HUES6 (cell line): ENCODE measurements around the gene FBXO28.

Experiments
- H3K27ac ChIP-seq: 2 replicates; pipeline ENCODE4 v1.7.0; 2013; ENCODE audit warnings: low read depth, mild to moderate bottlenecking, low read length, inconsistent platforms
- H3K27me3 ChIP-seq: 2 replicates; pipeline ENCODE4 v1.6.1; 2013; ENCODE audit warnings: low read length; ENCODE audit not compliant: control insufficient read depth, insufficient read depth
- H3K36me3 ChIP-seq: 2 replicates; pipeline ENCODE4 v1.6.1; 2013; ENCODE audit warnings: low read length; ENCODE audit not compliant: control insufficient read depth, insufficient read depth
- H3K4me1 ChIP-seq: 2 replicates; pipeline ENCODE4 v1.6.1; 2013; ENCODE audit warnings: low read length; ENCODE audit not compliant: control insufficient read depth, insufficient read depth
- H3K4me3 ChIP-seq: 2 replicates; pipeline ENCODE4 v1.5.1; 2013; ENCODE audit warnings: low read depth, low read length
- H3K9ac ChIP-seq: one replicate; pipeline ENCODE4 v1.6.1; 2013; ENCODE audit warnings: mild to moderate bottlenecking, low read length
- H3K9me3 ChIP-seq: 2 replicates; pipeline ENCODE4 v1.6.1; 2013; ENCODE audit warnings: low read depth, low read length; ENCODE audit not compliant: control insufficient read depth, insufficient read depth

Gene FBXO28

DNA sequence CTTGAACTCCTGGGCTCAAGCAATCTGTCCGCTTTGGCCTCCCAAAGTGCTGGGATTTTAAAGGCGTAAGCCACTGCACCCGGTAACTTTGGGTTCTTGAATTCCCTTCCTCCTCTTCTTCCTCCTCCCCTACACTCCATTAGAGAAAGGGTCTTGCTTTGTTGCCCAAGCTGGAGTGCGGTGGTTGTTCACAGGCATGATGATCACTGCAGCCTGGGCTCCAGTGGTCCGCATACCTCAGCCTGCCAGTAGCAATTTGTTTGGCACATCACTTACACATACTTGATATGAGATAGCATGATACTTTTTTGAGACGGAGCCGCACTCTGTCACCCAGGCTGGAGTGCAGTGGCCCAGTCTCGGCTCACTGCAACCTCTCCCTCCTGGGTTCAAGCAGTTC, 71.3 kb downstream of the FBXO28 start:
- H3K27me3 ChIP-seq, result no peaks in the 10 kb centered on the region
- H3K9me3 ChIP-seq, result peaks cover 2% of the 10 kb centered on the region; the same call in 1 of the 2 replicates
- H3K36me3 ChIP-seq, result peaks cover 17% of the 10 kb centered on the region
- H3K4me1 ChIP-seq, result 0 out of 2 replicates have a peak, but pooled peaks cover 5% of the 10 kb centered on the region
- H3K9ac ChIP-seq, result no peak overlapping the region
- no peak overlapping the region for H3K27ac ChIP-seq
- no peak overlapping the region for H3K4me3 ChIP-seq

DNA sequence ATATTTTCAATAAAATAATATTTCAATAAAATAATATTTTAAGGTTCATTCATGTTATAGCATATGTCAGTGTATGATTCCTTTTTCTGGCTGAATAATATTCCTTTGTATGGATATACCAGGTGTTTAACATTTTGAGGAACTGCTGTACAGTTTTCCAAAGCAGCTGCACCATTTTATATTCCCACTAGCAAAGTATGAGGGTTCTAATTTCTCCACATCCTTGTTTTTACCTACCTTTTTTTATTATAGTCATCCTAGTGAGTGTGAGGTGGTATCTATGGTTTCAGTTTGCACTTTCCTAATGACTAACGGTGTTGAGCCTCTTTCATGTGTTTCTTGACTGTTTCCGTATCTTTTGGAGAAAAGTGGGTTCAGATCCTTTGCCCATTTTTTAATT, 74.4 kb downstream of the FBXO28 start:
- Histone ChIP-seq H3K9ac (no peak overlapping the region), H3K4me3 (no peak overlapping the region), H3K27ac (no peak overlapping the region), H3K9me3 (peaks cover 2% of the 10 kb centered on the region; the same call in 1 of the 2 replicates), H3K4me1 (no peaks in the 10 kb centered on the region), H3K36me3 (peaks cover 29% of the 10 kb centered on the region), H3K27me3 (no peaks in the 10 kb centered on the region)

DNA sequence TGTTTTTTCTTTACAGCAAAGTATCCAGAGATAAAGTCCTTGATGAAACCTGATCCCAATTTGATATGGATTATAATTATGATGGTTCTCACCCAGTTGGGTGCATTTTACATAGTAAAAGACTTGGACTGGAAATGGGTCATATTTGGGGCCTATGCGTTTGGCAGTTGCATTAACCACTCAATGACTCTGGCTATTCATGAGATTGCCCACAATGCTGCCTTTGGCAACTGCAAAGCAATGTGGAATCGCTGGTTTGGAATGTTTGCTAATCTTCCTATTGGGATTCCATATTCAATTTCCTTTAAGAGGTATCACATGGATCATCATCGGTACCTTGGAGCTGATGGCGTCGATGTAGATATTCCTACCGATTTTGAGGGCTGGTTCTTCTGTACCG, 75.7 kb downstream of the FBXO28 start:
- Histone ChIP-seq H3K36me3 (peaks cover 36% of the 10 kb centered on the region), H3K4me3 (no peak overlapping the region), H3K9ac (no peak overlapping the region), H3K9me3 (peaks cover 2% of the 10 kb centered on the region; the same call in 1 of the 2 replicates), H3K4me1 (no peaks in the 10 kb centered on the region), H3K27ac (no peak overlapping the region), H3K27me3 (no peaks in the 10 kb centered on the region)

DNA sequence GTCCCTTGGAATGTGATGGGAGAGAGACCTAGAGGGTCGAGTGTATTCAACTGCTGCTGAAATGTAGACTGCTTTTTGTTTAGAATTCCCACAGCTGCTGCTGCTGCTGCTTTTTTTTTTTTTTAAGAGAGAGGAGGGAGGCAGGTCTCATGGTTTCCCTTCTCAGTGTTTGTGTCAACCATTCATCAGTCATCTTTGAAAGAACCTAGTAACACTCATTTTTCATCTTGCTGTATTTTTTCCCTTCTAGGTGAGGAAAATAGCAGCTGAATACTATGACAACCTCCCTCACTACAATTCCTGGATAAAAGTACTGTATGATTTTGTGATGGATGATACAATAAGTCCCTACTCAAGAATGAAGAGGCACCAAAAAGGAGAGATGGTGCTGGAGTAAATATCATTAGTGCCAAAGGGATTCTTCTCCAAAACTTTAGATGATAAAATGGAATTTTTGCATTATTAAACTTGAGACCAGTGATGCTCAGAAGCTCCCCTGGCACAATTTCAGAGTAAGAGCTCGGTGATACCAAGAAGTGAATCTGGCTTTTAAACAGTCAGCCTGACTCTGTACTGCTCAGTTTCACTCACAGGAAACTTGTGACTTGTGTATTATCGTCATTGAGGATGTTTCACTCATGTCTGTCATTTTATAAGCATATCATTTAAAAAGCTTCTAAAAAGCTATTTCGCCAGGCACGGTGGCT, 78.3 kb downstream of the FBXO28 start:
- Histone ChIP-seq H3K4me1 (no peaks in the 10 kb centered on the region), H3K36me3 (peaks cover 33% of the 10 kb centered on the region)

DNA sequence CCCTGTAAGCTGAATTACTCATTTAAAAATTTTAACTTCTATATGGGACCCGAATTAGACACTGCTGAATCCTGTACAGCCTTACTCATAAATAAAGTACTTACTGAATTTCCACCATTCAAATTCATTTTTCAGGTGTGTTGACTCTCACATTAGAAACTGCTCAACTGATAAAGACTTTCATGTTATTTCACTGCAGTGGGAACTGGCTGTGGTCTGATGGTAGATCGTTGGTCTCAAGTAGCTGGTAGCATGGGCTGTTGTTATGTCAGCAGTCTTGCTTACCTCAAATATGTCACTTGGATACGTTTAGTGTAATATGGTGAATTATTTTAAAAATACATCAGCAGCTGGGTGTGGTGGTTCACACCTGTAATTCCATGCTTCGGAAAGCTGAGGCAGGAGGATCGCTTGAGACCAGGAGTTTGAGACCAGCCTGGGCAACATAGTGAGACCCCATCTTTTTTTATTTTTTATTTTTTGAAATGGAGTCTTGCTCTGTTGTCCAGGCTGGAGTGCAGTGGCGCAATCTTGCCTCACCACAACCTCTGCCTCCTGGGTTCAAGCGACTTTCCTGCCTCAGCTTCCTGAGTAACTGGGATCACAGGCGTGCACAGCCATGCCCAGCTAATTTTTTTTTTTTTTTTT, 79.5 kb downstream of the FBXO28 start:
- no peaks in the 10 kb centered on the region for H3K27me3 ChIP-seq
- H3K4me3 ChIP-seq, result no peak overlapping the region
- no peaks in the 10 kb centered on the region for H3K4me1 ChIP-seq
- H3K9me3 ChIP-seq, result no peaks in the 10 kb centered on the region
- H3K36me3 ChIP-seq, result peaks cover 29% of the 10 kb centered on the region
- no peak overlapping the region for H3K27ac ChIP-seq
- H3K9ac ChIP-seq, result no peak overlapping the region

More for the DNA sequence above, 78.3 kb downstream of the FBXO28 start:
- no peaks in the 10 kb centered on the region for H3K27me3 ChIP-seq
- no peak overlapping the region for H3K27ac ChIP-seq
- H3K9ac ChIP-seq, result no peak overlapping the region
- H3K4me3 ChIP-seq, result no peak overlapping the region
- H3K9me3 ChIP-seq, result peaks cover 2% of the 10 kb centered on the region; the same call in 1 of the 2 replicates

DNA sequence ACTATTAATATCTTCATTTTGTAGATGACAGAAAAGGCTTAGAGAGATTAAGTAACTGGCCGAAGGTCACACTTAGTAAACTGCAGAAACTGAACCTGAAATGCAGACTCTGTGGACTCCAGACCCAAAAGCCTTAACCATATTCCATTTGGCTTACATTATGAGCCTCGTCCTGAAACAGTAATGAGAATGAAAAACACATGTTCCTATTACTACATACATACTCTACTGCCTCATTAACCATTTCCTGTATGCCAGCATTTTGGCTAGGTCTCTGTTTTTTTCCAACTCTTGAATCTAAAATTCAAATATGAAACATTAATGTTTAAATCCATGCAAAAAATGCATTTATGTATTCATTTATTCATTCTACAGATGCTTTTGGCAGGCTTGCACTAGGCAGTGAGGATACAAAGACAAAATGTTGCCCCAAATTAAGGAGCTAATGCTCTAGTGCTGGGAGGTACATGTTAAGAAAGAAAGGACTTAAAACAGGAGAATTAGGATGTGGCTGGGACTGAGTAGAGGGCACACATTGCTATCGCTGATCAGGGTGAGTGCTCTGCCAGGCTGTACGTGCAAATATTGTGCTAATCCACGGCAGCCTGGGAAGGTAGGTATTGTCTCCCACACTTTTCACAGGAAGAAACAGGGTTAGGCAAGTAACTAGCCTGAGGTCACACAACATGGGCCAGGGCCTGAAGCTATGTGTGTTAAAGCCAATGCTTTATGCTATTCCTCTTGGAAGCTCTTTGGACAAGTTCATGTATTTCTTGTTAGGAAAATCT, 83.1 kb downstream of the FBXO28 start:
- H3K27ac ChIP-seq, result no peak overlapping the region
- no peak overlapping the region for H3K9ac ChIP-seq
- H3K9me3 ChIP-seq, result no peaks in the 10 kb centered on the region
- H3K36me3 ChIP-seq, result peaks cover 17% of the 10 kb centered on the region
- H3K4me1 ChIP-seq, result 0 out of 2 replicates have a peak, but pooled peaks cover 2% of the 10 kb centered on the region
- no peak overlapping the region for H3K4me3 ChIP-seq
- H3K27me3 ChIP-seq, result no peaks in the 10 kb centered on the region

DNA sequence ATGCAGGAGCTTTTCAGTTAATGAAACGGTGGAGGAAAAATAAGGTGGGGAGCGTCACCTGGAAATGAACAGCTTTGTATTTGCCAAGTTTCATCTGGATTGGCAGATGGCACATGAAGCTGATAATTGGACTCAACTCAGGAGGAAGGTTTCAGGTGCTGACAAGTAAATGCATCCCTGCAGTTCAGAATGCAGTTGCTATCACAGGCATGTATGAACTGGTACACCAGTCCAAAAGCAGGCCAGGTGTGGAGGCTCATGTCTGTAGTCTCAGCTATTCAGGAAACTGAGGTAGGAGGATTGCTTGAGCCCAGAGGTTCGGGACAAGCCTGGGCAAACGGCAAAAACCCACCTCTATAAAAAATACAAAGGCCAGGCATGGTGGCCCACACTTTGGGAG, 84.7 kb downstream of the FBXO28 start:
- H3K27me3 ChIP-seq, result no peaks in the 10 kb centered on the region
- H3K9ac ChIP-seq, result no peak overlapping the region
- peaks cover 4% of the 10 kb centered on the region for H3K36me3 ChIP-seq
- no peaks in the 10 kb centered on the region for H3K9me3 ChIP-seq
- H3K27ac ChIP-seq, result no peak overlapping the region
- H3K4me3 ChIP-seq, result no peak overlapping the region
- H3K4me1 ChIP-seq, result peaks cover 11% of the 10 kb centered on the region

DNA sequence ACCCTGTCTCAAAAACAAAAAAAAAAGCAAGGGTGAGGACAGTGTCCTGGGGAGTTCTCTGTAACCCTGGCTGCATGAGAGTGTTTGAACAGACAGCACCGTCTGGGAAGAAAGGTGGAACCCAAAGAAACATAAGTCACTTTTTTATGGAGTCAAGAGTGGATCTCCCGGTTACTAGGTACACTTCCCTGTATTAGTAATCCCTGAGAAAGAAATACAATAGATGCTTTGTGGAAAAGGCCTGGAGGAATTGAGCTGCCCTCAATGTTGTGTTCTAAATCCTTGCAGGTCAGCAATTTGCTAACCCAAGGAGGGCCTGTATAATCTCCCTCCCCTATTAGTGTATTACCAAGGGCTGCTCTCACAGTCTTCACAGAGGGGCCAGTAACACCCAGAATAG, 85.8 kb downstream of the FBXO28 start:
- no peaks in the 10 kb centered on the region for H3K27me3 ChIP-seq
- H3K27ac ChIP-seq, result no peak overlapping the region
- H3K9me3 ChIP-seq, result no peaks in the 10 kb centered on the region

DNA sequence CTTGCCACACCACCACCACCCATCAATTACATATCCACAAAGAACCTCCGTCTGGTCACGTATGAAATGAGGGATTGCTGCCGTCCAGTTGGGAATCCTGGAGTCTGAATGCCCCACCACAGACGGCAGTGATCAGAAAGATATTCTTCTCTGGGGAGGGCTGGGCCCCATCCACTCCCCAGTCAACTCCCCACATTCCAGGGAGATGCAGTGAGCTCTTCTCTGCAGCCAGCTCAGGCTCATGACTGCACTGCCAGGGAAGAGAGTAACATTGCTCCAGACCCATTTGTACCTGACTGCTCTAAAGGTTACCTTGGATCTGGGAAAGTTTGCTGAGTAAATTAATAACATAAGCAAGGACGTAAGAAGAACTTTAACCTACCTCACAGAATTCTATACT, 87.5 kb downstream of the FBXO28 start:
- peaks cover 23% of the 10 kb centered on the region for H3K4me1 ChIP-seq
- H3K9me3 ChIP-seq, result no peaks in the 10 kb centered on the region
- no peak overlapping the region for H3K4me3 ChIP-seq
- H3K27ac ChIP-seq, result no peak overlapping the region
- H3K9ac ChIP-seq, result no peak overlapping the region
- no peaks in the 10 kb centered on the region for H3K27me3 ChIP-seq
- H3K36me3 ChIP-seq, result no peaks in the 10 kb centered on the region

More for the DNA sequence above, 85.8 kb downstream of the FBXO28 start:
- H3K9ac ChIP-seq, result no peak overlapping the region
- H3K36me3 ChIP-seq, result no peaks in the 10 kb centered on the region
- peaks cover 16% of the 10 kb centered on the region for H3K4me1 ChIP-seq
- no peak overlapping the region for H3K4me3 ChIP-seq

DNA sequence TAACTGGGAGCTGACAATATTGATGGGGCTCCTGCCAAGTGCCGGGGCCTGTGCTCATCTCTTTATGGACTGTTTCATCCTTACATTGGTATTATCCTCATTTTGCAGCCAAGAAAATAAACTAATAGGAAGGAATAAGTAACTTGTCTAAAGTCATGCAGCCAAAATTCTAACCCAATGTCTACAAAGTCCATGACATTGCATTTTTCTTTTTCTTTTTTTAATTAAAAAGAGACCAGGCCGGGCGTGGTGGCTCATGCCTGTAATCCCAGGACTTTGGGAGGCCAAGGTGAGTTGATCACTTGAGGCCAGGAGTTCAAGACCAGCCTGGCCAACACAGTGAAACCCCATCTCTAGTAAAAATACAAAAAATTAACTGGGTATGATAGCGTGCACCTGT, 87.9 kb downstream of the FBXO28 start:
- Histone ChIP-seq H3K27me3 (no peaks in the 10 kb centered on the region), H3K36me3 (no peaks in the 10 kb centered on the region), H3K4me3 (no peak overlapping the region), H3K9ac (no peak overlapping the region), H3K4me1 (peaks cover 23% of the 10 kb centered on the region), H3K27ac (no peak overlapping the region), H3K9me3 (no peaks in the 10 kb centered on the region)
